ENCODE results near the gene IL22RA2.
"Not testable (repeated sequence)": the region's sequence is repeated elsewhere in the genome, so short reads cannot be mapped to it uniquely, and the experiment has no call there.

Gene IL22RA2

GRCh38 chr6:137173501-137173900 is at the start of gene IL22RA2:
Gene IL22RA2, minus strand, starts transcription at chr6:137173644. Its CDS starts 11,895 bp downstream, at chr6:137161749.
- in situ Hi-C loops (cut with MboI; ENCODE audit: low sequenced_read_pairs): no loop called here

DNA sequence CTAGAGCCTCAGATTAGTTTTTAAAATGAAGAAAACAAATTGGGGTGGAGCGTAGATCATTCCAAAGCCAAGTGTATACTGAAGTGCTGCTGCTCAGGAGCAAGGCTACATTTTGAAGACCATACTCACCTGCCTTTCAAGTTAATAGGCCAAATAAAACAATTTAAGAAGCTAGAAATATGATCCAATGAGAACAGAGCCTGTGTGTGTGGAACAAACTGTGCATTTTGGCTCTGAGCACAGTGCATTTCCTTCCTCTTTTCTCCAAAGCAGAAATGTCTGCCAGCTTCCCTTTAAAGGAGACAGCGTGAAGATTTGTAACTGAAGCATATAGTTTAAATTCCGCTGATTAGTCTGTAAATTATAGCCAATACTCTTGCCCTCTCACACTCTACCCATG is 48.9 kb upstream of the IL22RA2 start:
- in situ Hi-C loops (cut with MboI; ENCODE audit: low sequenced_read_pairs): no loop called here

- in situ Hi-C loops (cut with MboI; ENCODE audit: low sequenced_read_pairs): no loop called here
These were observed 46.3 kb upstream of the IL22RA2 start for GRCh38 chr6:137219664-137220252.

GRCh38 chr6:137218917-137219663 is 45.6 kb upstream of the IL22RA2 start, which contains the start of gene IFNGR1:
Gene IFNGR1, minus strand, starts transcription at chr6:137219385. Its CDS starts 58 bp downstream, at chr6:137219327.
- in situ Hi-C loops (cut with MboI; ENCODE audit: low sequenced_read_pairs): no loop called here

- in situ Hi-C loops (cut with MboI; ENCODE audit: low sequenced_read_pairs): no loop called here
These were observed 45.1 kb upstream of the IL22RA2 start for GRCh38 chr6:137218473-137218916.

DNA sequence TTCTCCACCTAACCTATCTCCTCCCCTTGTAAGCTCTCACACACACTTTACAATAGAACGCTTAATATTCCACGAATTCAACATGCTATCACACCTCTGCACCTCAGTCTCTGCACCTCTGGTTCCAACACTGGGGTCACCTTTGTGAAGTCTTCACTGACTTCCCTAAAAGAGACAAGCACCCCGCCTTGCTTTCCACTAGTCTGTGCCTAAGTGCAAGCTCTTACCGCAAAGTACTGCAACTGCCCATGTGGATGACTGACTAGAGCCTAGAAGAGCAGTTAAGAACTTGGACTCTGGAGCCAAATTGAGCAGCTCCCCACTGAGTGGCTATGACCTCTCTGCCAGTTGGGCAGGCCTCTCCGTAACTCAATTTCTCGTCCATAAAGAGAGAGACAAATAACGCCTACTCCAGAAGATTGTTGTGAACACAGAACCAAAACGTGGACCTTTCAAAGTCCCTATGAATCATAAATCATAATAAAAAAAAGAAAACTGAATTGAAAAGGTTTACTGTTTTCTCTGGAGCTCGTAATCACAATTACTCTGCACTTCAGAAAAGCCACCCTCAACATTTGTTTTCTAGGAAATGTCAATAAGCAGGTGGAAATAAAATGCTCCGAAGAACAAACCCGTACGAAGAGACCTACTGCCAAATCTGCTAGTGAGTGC is 44.5 kb upstream of the IL22RA2 start:
- in situ Hi-C loops (cut with MboI; ENCODE audit: low sequenced_read_pairs): no loop called here

DNA sequence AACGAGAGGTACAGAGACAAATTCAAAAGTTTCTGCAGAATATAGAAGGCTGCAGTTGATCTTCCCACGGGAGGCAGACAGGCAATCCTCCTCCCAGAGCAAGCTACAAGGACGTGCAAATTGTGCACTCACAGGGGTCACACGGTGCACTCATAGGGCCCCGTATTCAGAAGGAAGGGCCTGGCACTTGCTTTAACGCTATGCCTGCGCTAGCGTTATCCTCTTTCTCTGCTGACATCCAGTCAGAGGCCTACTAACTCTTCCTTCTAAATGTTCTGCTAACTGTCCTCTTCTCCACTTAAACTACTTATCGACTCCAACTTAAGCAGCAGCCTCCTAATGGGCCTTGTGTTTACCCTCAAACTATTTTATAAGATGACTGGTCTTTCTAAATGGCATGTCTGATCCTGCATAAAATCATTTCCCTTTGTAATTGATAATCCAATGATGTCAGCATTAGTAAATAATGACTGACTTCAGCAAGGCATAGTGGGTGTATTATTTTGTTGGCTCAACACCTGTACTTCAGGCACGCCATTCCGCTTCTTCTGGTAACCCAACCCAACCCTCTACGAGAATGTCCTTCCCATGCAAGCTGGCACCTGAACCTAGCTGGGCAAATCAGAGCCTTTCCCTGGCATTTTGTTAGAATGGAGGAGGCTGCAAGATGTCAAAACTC is 43.6 kb upstream of the IL22RA2 start:
- in situ Hi-C loops (cut with MboI; ENCODE audit: low sequenced_read_pairs): no loop called here

GRCh38 chr6:137216106-137216505 is 42.7 kb upstream of the IL22RA2 start:
- in situ Hi-C loops (cut with MboI; ENCODE audit: low sequenced_read_pairs): no loop called here

- in situ Hi-C loops (cut with MboI; ENCODE audit: low sequenced_read_pairs): not testable (repeated sequence)
These were observed 42.2 kb upstream of the IL22RA2 start for GRCh38 chr6:137215630-137216029.

GRCh38 chr6:137214931-137215330 is 41.5 kb upstream of the IL22RA2 start:
- in situ Hi-C loops (cut with MboI; ENCODE audit: low sequenced_read_pairs): no loop called here

DNA sequence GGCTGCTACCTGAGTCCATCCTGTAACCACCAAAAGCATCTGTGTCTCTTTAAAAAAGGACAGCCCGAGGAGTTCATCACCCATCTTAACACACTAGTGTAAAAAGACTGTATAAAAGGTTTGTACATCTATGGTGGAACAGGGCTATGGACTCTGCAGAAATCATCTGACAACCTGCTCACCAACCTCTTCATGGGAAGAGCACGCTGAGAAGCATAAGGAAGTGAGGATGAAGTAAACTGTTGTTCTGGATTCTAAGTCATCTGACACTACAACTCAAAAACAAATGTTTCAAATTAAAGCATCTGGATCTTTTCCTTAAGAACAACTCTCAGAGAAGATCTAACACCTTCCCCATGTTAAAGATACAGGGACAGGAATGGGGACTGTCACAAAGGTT is 40.4 kb upstream of the IL22RA2 start:
- in situ Hi-C loops (cut with MboI; ENCODE audit: low sequenced_read_pairs): no loop called here

- in situ Hi-C loops (cut with MboI; ENCODE audit: low sequenced_read_pairs): no loop called here
These were observed 39.9 kb upstream of the IL22RA2 start for GRCh38 chr6:137213331-137213740.

GRCh38 chr6:137211910-137212309 is 38.5 kb upstream of the IL22RA2 start:
- in situ Hi-C loops (cut with MboI; ENCODE audit: low sequenced_read_pairs): no loop called here

DNA sequence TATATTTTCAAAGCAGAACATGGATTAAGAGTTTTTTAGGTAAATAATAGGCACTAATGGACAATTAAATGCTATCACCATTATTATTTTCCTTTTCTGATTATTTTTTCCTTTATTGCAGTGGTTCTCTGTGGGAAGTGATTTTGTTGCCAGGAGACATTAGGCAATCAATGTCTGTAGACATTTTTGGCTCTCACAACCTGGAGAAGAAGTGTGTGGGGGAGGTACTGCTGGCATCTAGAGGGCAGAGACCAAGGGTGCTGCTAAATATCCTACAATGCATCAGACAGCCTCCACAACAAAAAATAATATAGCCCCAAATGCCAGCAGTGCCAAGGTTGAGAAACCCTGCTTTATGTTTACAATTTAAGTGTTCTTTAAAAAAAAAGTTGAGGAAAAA is 37.5 kb upstream of the IL22RA2 start:
- in situ Hi-C loops (cut with MboI; ENCODE audit: low sequenced_read_pairs): no loop called here

DNA sequence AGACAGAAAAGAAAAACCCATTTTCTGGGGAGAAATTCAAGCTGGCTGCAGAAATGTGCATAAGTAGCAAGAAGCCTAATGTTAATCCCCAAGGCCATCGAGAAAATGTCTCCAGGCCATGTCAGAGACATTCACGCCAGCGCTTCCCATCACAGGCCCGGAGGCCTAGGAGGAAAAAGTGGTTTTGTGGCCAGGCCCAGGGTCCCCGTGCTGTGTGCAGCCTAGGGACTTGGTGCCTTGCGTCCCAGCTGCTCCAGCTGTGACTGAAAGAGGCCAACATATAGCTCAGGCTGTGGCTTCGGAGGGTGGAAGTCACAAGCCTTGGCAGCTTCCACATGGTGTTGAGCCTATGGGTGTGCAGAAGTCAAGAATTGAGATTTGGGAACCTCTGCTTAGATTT is 34.8 kb upstream of the IL22RA2 start:
- in situ Hi-C loops (cut with MboI; ENCODE audit: low sequenced_read_pairs): no loop called here

DNA sequence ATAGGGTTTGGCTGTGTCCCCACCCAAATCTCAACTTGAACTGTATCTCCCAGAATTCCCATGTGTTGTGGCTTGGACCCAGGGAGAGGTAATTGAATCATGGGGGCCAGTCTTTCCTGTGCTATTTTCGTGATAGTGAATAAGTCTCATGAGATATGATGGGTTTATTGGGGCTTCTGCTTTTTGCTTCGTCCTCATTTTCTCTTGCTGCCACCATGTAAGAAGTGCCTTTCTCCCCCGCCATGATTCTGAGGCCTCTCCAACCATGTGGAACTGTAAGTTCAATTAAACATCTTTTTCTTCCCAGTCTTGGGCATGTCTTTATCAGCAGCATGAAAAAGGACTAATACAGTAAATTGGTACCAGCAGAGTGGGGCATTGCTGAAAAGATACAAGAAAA is 34.0 kb upstream of the IL22RA2 start:
- in situ Hi-C loops (cut with MboI; ENCODE audit: low sequenced_read_pairs): not testable (repeated sequence)

DNA sequence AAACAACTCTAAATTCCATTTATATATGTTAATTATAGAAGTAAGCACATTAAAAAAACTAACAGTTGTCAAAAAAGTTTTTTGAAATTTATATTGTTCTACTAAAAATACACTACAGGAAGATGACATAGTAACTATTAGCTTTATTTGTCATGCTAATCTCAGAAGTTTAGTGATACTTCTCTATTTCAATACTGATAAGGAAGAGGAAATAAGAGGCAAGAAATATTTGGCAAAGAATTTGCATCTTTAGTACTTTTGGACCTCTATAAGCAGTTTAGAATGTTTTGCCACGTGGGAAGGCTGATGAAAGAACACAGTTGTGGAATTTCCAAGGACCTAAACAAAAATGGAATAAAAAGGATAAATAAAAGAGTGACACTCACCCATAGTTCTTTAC is 33.1 kb upstream of the IL22RA2 start:
- in situ Hi-C loops (cut with MboI; ENCODE audit: low sequenced_read_pairs): no loop called here

GRCh38 chr6:137203256-137203655 is 29.8 kb upstream of the IL22RA2 start:
- in situ Hi-C loops (cut with MboI; ENCODE audit: low sequenced_read_pairs): no loop called here

GRCh38 chr6:137202078-137202477 is 28.6 kb upstream of the IL22RA2 start:
- in situ Hi-C loops (cut with MboI; ENCODE audit: low sequenced_read_pairs): no loop called here

DNA sequence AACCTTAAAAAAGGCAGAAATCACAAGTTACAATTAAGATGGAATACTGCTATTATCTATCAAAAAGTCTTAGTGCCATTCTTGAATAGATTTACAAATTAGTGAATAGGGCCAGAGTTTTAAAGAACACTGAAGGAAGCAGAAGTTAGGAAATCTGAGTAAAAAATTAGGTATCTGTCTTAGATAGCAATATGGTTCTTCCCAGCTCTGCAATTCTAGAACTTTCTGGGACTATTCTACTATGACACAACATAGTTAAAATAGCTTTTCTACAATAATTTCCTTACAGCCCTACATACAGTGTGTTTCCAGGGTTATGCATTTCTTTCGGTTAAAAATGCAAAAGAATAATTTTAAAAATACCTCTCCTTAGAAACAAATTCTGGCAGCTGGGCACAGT is 27.6 kb upstream of the IL22RA2 start:
- in situ Hi-C loops (cut with MboI; ENCODE audit: low sequenced_read_pairs): no loop called here

- in situ Hi-C loops (cut with MboI; ENCODE audit: low sequenced_read_pairs): no loop called here
These were observed 26.8 kb upstream of the IL22RA2 start for GRCh38 chr6:137200288-137200687.
